Cardiac fibroblast (primary cell): ENCODE measurements around the gene ITGB8.

Experiments
- DNase-seq, 2 donors: peaks; one replicate each; pipeline versions ENCODE4 v3.0.0 to v3.0.0-alpha.2; 2010; ENCODE audit warnings: low read depth in 2 of 2
- H3K4me3 ChIP-seq, 2 donors: replicated peaks in 1 of 2; 1 replicate in 1 of 2; 2 replicates in 1 of 2; pipeline ENCODE4 v1.5.1; 2011; ENCODE audit warnings: low read depth in 2 of 2, low read length in 2 of 2, mild to moderate bottlenecking in 2 of 2, moderate library complexity in 1 of 2
- TF ChIP-seq, protein P1 (sequence below): IDR thresholded peaks from one replicate; pipeline ENCODE4 v1.5.1; 2011; ENCODE audit warnings: low read depth, mild to moderate bottlenecking, low read length, inconsistent platforms

The ITGB8 gene

DNA sequence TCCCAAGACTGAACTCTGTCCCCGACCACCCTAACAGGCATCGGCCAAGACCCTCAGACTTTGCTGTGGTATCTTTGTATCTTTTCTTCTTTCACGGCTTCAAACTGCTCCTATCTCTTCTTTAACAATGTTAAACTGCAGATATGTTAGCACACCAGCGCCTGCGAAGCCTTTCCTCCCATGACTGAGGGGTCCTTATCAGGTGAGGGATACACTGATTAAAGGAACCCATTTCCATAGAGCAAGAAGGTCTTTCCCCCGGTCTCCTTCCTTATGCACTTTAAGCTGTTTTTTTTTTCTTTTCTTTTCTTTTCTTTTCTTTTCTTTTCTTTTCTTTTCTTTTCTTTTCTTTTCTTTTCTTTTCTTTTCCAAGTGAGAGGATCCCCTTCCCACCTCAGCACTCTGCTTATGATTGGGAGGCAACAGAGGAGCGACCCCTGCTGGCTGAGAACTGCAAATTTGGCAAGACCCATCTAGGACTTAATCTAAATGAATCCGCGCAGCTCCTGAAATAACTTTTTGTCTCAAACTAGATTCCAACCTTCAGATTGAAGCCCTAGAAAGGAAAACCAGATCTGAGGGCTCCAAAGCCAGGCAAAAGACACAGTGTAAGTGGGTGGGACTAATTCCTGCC is 109.9 kb downstream of the ITGB8 start:
- TF ChIP-seq, protein P1, sequence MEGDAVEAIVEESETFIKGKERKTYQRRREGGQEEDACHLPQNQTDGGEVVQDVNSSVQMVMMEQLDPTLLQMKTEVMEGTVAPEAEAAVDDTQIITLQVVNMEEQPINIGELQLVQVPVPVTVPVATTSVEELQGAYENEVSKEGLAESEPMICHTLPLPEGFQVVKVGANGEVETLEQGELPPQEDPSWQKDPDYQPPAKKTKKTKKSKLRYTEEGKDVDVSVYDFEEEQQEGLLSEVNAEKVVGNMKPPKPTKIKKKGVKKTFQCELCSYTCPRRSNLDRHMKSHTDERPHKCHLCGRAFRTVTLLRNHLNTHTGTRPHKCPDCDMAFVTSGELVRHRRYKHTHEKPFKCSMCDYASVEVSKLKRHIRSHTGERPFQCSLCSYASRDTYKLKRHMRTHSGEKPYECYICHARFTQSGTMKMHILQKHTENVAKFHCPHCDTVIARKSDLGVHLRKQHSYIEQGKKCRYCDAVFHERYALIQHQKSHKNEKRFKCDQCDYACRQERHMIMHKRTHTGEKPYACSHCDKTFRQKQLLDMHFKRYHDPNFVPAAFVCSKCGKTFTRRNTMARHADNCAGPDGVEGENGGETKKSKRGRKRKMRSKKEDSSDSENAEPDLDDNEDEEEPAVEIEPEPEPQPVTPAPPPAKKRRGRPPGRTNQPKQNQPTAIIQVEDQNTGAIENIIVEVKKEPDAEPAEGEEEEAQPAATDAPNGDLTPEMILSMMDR, result peak; percentile 46
- DNase-seq, result peak; percentile 52 to 70
- H3K4me3 ChIP-seq, result no peak overlapping the region

DNA sequence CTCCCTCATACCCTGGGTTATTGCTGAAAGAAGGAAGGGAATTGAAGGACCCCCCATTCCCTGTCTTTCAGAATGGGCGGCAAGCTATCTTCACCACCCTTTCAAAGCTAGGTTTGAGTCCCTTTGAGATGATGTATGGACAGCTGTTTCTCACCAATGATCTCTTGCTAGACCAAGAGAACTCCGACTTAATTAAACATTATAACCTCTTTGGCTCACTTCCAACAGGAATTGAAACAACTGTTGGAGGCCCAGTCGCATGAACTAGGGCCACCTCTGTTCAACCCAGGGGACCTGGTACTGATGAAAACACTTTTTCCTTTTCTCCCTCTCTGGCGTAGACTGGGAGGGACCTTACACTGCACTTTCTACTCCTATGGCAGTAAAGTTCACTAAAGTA is 110.6 kb downstream of the ITGB8 start:
- no peak for DNase-seq
- TF ChIP-seq, protein P1, result no peak

DNA sequence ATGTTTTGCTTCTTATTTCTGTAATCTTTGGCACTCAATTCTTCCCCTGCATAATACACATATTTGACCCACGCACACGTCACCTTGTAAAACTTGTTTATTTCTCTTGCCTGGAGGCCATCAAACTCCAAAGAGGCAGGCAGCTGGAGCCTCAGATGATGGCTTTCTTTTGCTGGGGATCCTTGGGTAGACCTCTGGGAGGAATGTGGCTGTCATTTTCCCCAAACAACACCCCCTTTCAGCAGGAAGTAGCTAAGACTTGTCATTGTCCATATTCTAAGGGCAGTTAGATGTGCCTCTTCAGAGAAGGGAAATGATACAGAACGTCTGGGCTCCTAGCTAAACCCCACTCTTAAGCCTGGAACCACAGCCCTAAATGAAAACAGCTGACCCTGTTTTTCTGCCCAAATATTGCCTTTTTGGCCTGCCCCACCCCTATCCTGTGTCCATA is 111.3 kb downstream of the ITGB8 start:
- no peak overlapping the region for H3K4me3 ChIP-seq
- DNase-seq, result no peak
- TF ChIP-seq, protein P1, result no peak

More for the DNA sequence above, 110.6 kb downstream of the ITGB8 start:
- H3K4me3 ChIP-seq, result no peak overlapping the region

DNA sequence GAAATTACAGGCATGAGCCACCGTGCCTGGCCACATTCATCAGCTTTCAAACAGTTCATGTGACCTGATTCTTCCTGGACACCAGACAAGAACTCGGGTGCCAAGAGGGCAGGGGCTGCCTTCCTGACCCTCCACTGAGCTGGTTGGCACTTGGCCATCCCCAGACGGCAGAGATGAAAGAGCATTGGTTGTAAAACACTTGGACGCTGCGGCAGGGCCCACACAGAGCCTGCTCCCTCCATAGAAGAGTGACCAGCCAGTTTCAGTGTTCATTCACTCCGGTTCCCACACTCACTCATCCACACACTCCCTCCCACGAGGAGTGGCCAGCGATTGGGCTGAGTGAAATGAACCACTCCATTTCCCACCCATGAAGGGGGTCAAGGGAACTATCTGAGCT is 112.3 kb downstream of the ITGB8 start:
- TF ChIP-seq, protein P1, result no peak
- DNase-seq, result no peak
- no peak overlapping the region for H3K4me3 ChIP-seq

DNA sequence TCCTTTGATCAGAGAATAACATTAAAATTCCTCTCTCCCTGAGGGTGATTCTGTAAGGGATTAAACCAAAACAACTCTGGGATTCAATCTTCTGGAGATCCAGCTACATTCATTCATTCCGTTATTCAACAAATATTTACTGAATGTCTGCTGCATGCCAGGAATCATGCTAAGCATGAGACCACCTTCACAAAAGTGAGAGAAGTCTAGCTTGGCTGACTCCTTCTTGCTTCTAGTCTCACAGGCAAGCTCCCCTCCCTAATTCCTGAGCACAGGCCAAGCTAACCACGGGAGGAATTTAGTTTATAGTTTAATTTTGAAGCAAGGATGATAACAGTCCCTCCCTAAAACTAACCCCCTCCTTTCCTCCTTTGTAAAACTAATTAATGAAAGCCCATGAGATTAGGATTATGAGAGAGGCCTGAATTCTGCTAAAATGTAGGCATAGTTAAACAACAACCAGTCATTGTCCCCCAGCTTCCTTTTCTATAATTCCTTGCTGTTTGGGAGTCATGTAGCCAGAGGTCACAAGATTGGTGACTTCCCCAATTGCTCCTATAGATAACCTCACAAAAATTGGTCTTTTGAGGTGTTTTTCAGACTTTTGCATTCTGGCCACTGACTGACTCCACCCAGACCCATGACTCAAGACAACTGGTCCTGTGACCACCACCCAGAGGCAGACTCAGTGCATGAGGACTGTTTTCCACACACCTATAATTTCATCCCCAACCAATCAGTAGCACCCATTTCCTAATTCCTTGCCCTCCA is 113.5 kb downstream of the ITGB8 start:
- H3K4me3 ChIP-seq, result no peak overlapping the region
- peak in 1 of 2 donors; percentile 51 for DNase-seq
- TF ChIP-seq, protein P1, result no peak

DNA sequence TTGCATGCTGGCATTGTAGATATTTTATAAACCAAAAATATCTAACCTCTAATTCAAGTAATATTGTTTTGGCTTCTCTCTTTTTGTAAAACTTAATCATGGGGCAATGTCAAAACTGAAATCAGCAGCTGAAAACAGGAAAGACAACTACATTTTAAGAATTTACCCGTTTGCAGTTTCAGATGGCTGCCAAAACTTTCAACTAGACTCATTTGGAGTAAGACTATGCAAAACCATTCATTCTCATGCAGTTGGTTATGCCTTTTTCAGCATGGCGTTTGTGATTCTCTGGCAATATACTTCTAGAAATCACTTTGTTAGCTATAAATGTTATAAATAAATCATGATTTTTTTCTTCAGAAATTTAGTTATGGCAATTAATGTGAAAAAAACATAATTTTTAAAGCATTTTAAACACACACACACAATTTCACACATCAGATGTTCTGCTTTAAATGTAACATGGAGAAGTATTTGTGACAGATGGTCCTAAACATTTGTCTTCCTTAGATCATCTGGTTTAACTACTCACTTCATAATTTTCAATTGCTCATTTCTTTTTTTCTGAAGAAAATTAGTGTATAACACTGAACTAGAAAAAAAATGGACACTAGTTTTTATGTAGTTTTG is 116.4 kb downstream of the ITGB8 start:
- no peak for DNase-seq
- no peak overlapping the region for H3K4me3 ChIP-seq
- TF ChIP-seq, protein P1, result no peak
